Measurements from ENCODE around the gene ZGRF1. TPM values are rescaled to one million over a fixed set of nuclear protein-coding genes. Genes with fewer than 3 reads are reported as not detected.

Gene ZGRF1
- total and polyA plus RNA-seq, 11 donors, result 0.85 to 2.9 (median 1.6) TPM

GRCh38 chr4:112516471-112517066 lies 120.1 kb downstream of the ZGRF1 start:
- intact Hi-C loops (cut with DNase I), result no loop called here
- Histone ChIP-seq H3K4me3 (peak overlapping the region; percentile 24 to 66 (median 53)), H3K27ac (no peak overlapping the region), H3K27me3 (peaks cover 83 to 100% (median 96%) of the 10 kb centered on the region in 9 donors), H3K4me1 (peaks cover 5 to 51% (median 17%) of the 10 kb centered on the region in 12 donors), H3K9me3 (no peaks in the 10 kb centered on the region), H3K36me3 (no peaks in the 10 kb centered on the region)
- ATAC-seq (peak in 1 of 4 donors; percentile 20), DNase-seq (peak in 1 of 5 donors; percentile 22)
- 0 to 2% (median 1%) methylated on average over 41 to 55 of the region's 55 CpGs for WGBS, 4 donors
- TF ChIP-seq CTCF (IDR thresholded peaks at IDR 0.05) (no peak), POLR2A (IDR thresholded peaks at IDR 0.05) (no peak)

- H3K27me3 ChIP-seq, result peaks cover 82 to 100% (median 96%) of the 10 kb centered on the region in 9 donors
- intact Hi-C loops (cut with DNase I), result no loop called here
These were observed 120.6 kb downstream of the ZGRF1 start, which contains the start of gene NEUROG2 for GRCh38 chr4:112516066-112516470. Gene NEUROG2, minus strand, starts transcription at chr4:112516180. Its CDS starts 705 bp downstream, at chr4:112515475.

GRCh38 chr4:112515198-112516065 lies 121.3 kb downstream of the ZGRF1 start:
- Histone ChIP-seq H3K9me3 (no peaks in the 10 kb centered on the region), H3K4me1 (peaks cover 5 to 50% (median 26%) of the 10 kb centered on the region in 12 donors), H3K27me3 (peaks cover 77 to 100% (median 96%) of the 10 kb centered on the region in 9 donors), H3K4me3 (peak overlapping the region; percentile 45 to 66 (median 53)), H3K27ac (no peak overlapping the region), H3K36me3 (no peaks in the 10 kb centered on the region)
- intact Hi-C loops (cut with DNase I), result no loop called here
- 1% methylated on average over 59 to 96 of the region's 96 CpGs for WGBS, 4 donors
- peak in 2 of 5 donors; percentile 21 to 57 for DNase-seq
- ATAC-seq, result peak; percentile 58 to 74 (median 66)
- no peak for TF ChIP-seq CTCF (IDR thresholded peaks at IDR 0.05)
- TF ChIP-seq POLR2A (IDR thresholded peaks at IDR 0.05), result no peak

More at GRCh38 chr4:112516066-112516470, 120.6 kb downstream of the ZGRF1 start, which contains the start of gene NEUROG2:
- ATAC-seq (no peak), DNase-seq (no peak)
- Histone ChIP-seq H3K36me3 (no peaks in the 10 kb centered on the region), H3K27ac (no peak within 1 kb of the TSS), H3K9me3 (no peaks in the 10 kb centered on the region), H3K4me3 (peak within 1 kb of the TSS; percentile 45 to 66 (median 53)), H3K4me1 (peaks cover 5 to 50% (median 21%) of the 10 kb centered on the region in 12 donors)
- 2 to 3% (median 2%) methylated on average over 15 of the region's 15 CpGs for WGBS, 4 donors
- no peak for TF ChIP-seq POLR2A (IDR thresholded peaks at IDR 0.05)
- no peak for TF ChIP-seq CTCF (IDR thresholded peaks at IDR 0.05)
